Measurements from ENCODE around the gene LY6G5C.

The LY6G5C gene

DNA sequence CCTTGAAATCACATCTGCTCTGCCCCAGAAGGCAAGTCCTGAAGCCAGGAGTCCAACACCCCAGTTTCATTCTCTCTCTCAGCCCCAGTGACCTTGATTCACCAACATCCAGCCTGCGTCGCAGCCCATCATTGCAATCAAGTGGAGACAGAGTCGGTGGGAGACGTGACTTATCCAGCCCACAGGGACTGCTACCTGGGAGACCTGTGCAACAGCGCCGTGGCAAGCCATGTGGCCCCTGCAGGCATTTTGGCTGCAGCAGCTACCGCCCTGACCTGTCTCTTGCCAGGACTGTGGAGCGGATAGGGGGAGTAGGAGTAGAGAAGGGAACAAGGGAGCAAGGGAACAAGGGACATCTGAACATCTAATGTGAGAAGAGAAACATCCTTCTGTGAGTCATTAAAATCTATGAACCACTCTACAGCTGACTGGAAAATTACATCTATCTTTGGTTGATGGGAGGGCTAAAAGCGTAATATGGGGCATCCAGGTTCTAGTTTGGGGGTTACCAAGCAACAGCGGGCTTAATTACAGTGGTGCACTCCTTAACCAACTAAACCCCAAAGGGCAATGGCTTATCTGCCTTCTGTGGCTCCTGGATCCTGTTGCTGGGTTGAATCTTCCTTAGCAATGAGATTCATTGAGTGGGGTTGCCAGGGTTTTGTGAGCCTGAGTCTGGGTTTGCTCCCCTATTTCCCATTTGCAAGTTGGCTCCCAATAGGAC lies 36.8 kb upstream of the LY6G5C start:
- H2BK120ac ChIP-seq (ENCODE audit: low read depth, low read length): no peak overlapping the region
- H3K56ac ChIP-seq (ENCODE audit: low read length): no peak overlapping the region
- H4K8ac ChIP-seq (ENCODE audit: low read depth, low read length): no peak overlapping the region
- WGBS (ENCODE audit: extremely low coverage, insufficient coverage, low lambda C conversion rate): no CpG with 5 or more reads among the region's 10 CpGs
- no peak overlapping the region for H3K4me2 ChIP-seq (ENCODE audit: low read length)
- no peak overlapping the region for H3K18ac ChIP-seq (ENCODE audit: low read length)
- peak; percentile 85 for DNase-seq
- H3K79me1 ChIP-seq (ENCODE audit: low read length): no peaks in the 10 kb centered on the region
- H2BK15ac ChIP-seq (replicated peaks; ENCODE audit: low read depth): no peak overlapping the region
- no peak overlapping the region for H3K4me3 ChIP-seq (ENCODE audit: low read length)
- H3K36me3 ChIP-seq (ENCODE audit: control insufficient read depth, insufficient read depth, low read length): no peaks in the 10 kb centered on the region
- H3K4me1 ChIP-seq (ENCODE audit: control insufficient read depth, low read depth, low read length): peaks cover 18% of the 10 kb centered on the region
- no peak overlapping the region for H2AK5ac ChIP-seq (ENCODE audit: low read length)
- no peak overlapping the region for H3K27ac ChIP-seq (ENCODE audit: low read depth, low read length)
- no peak overlapping the region for H3K9ac ChIP-seq (ENCODE audit: low read length)
- no peak overlapping the region for H4K5ac ChIP-seq (ENCODE audit: low read length)
- no peak overlapping the region for H3K4ac ChIP-seq (ENCODE audit: low read depth, low read length)
- H3K79me2 ChIP-seq (ENCODE audit: control insufficient read depth, insufficient read depth, low read length): no peaks in the 10 kb centered on the region
- H3K23ac ChIP-seq (ENCODE audit: low read length): no peak overlapping the region
- no peaks in the 10 kb centered on the region for H3K27me3 ChIP-seq (ENCODE audit: insufficient read depth, low read length, poor library complexity)
- no peak overlapping the region for H2BK5ac ChIP-seq (ENCODE audit: low read length)

DNA sequence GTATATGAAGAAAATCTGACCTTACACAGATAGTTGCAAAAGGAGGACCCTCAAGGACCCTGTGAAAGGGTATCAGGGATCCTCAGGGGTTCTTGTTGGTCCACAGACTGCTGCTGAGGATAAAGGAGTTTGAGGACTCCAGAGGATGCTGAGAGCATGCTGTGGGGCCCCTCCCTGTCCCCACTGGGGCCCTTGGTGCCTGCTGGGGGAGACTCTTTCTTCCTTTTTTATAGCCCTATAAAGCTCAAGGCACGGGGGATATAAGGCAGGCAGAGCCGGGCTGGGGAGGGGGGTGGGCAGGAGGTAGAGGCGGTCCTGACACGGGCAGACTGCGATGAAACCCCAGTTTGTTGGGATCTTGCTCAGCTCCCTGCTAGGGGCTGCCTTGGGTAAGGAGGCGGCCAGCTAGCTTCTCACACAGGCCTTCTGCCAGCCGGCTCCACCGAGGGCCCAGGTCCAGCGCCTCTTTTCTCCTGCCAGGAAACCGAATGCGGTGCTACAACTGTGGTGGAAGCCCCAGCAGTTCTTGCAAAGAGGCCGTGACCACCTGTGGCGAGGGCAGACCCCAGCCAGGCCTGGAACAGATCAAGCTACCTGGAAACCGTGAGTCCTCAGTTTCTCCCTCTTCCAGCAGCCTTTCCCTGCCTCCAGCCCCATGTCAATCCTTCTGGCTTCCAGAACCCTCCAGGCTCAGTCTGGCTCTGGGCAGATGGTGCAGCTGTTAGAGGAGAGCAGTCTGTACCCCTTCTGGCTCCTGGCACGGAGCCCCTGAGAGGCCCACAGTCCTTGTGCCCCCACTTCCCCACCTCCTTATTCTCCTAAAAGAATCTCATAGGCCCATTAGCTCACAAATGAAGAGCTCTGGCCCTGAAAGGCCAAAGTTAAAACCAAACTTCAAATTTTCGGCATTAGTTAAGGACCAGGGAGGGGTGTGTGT lies 34.4 kb upstream of the LY6G5C start, which contains the start of gene LY6G6D:
Gene LY6G6D (plus strand): TSS at position 327 of the 937 bp plus-strand sequence. CDS start 8 bp downstream, at position 335.
- peak within 1 kb of the TSS; percentile 96 for H2BK5ac ChIP-seq (ENCODE audit: low read length)
- H3K18ac ChIP-seq (ENCODE audit: low read length): peak within 1 kb of the TSS; percentile 77
- no peaks in the 10 kb centered on the region for H3K79me2 ChIP-seq (ENCODE audit: control insufficient read depth, insufficient read depth, low read length)
- H3K56ac ChIP-seq (ENCODE audit: low read length): peak within 1 kb of the TSS; percentile 93
- peaks cover 23% of the 10 kb centered on the region for H3K4me1 ChIP-seq (ENCODE audit: control insufficient read depth, low read depth, low read length)
- H3K23ac ChIP-seq (ENCODE audit: low read length): peak within 1 kb of the TSS; percentile 98
- DNase-seq: no peak
- peak within 1 kb of the TSS; percentile 69 for H3K27ac ChIP-seq (ENCODE audit: low read depth, low read length)
- H2AK5ac ChIP-seq (ENCODE audit: low read length): peak within 1 kb of the TSS; percentile 56
- WGBS (ENCODE audit: extremely low coverage, insufficient coverage, low lambda C conversion rate): no CpG with 5 or more reads among the region's 16 CpGs
- no peak within 1 kb of the TSS for H3K4me3 ChIP-seq (ENCODE audit: low read length)
- no peaks in the 10 kb centered on the region for H3K36me3 ChIP-seq (ENCODE audit: control insufficient read depth, insufficient read depth, low read length)
- H4K5ac ChIP-seq (ENCODE audit: low read length): peak within 1 kb of the TSS; percentile 76
- H2BK15ac ChIP-seq (replicated peaks; ENCODE audit: low read depth): no peak within 1 kb of the TSS
- peak within 1 kb of the TSS; percentile 64 for H3K4ac ChIP-seq (ENCODE audit: low read depth, low read length)
- no peak within 1 kb of the TSS for H3K4me2 ChIP-seq (ENCODE audit: low read length)
- peak within 1 kb of the TSS; percentile 80 for H2BK120ac ChIP-seq (ENCODE audit: low read depth, low read length)
- peak within 1 kb of the TSS; percentile 62 for H3K9ac ChIP-seq (ENCODE audit: low read length)
- no peaks in the 10 kb centered on the region for H3K27me3 ChIP-seq (ENCODE audit: insufficient read depth, low read length, poor library complexity)
- H3K79me1 ChIP-seq (ENCODE audit: low read length): no peaks in the 10 kb centered on the region
- no peak within 1 kb of the TSS for H4K8ac ChIP-seq (ENCODE audit: low read depth, low read length)

DNA sequence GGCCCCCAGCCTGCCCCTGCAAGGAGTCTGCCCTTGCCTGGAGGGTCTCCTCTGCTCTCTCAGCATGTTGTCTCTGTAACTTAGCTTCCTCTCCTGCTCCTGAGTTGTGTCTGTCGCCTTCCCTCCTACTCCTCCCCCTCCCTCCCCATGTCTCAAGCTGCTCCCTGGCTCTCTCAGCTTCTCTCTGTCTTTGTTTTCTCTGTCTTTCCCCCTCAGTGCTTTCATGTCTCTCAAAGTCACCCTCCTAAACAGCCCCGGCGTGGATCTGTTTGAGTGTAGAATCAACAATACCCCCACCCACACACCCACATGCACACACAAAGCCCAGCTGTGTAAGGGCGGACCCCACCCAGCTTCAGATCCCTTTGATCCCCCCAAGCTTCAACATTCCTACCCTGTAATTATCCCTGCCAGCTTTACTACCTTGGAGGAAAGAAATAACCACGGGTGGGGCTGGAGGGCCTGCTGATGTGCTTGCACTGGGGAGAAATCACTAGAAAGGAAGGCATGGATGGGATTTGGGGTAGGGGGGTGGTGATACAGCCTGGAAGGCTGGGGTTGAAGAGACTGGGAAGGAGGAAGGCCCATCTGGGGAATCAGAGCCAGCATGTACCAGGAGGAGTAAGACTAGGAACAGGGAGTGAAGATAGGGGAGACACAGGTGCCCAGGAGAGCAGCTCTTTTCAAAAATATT lies 33.3 kb upstream of the LY6G5C start:
- peak overlapping the region; percentile 69 for H3K27ac ChIP-seq (ENCODE audit: low read depth, low read length)
- H3K4me2 ChIP-seq (ENCODE audit: low read length): no peak overlapping the region
- no peaks in the 10 kb centered on the region for H3K79me2 ChIP-seq (ENCODE audit: control insufficient read depth, insufficient read depth, low read length)
- H3K4me3 ChIP-seq (ENCODE audit: low read length): no peak overlapping the region
- no peaks in the 10 kb centered on the region for H3K27me3 ChIP-seq (ENCODE audit: insufficient read depth, low read length, poor library complexity)
- no CpG with 5 or more reads among the region's 5 CpGs for WGBS (ENCODE audit: extremely low coverage, insufficient coverage, low lambda C conversion rate)
- no peak overlapping the region for H4K8ac ChIP-seq (ENCODE audit: low read depth, low read length)
- peaks cover 23% of the 10 kb centered on the region for H3K4me1 ChIP-seq (ENCODE audit: control insufficient read depth, low read depth, low read length)
- no peaks in the 10 kb centered on the region for H3K79me1 ChIP-seq (ENCODE audit: low read length)
- H4K5ac ChIP-seq (ENCODE audit: low read length): peak overlapping the region; percentile 76
- H2BK5ac ChIP-seq (ENCODE audit: low read length): peak overlapping the region; percentile 96
- peak; percentile 87 for DNase-seq
- no peak overlapping the region for H2AK5ac ChIP-seq (ENCODE audit: low read length)
- peak overlapping the region; percentile 92 for H3K18ac ChIP-seq (ENCODE audit: low read length)
- H3K4ac ChIP-seq (ENCODE audit: low read depth, low read length): peak overlapping the region; percentile 64
- H3K56ac ChIP-seq (ENCODE audit: low read length): peak overlapping the region; percentile 93
- H3K9ac ChIP-seq (ENCODE audit: low read length): peak overlapping the region; percentile 62
- no peaks in the 10 kb centered on the region for H3K36me3 ChIP-seq (ENCODE audit: control insufficient read depth, insufficient read depth, low read length)
- H3K23ac ChIP-seq (ENCODE audit: low read length): peak overlapping the region; percentile 98
- peak overlapping the region; percentile 8 for H2BK120ac ChIP-seq (ENCODE audit: low read depth, low read length)
- H2BK15ac ChIP-seq (replicated peaks; ENCODE audit: low read depth): no peak overlapping the region

DNA sequence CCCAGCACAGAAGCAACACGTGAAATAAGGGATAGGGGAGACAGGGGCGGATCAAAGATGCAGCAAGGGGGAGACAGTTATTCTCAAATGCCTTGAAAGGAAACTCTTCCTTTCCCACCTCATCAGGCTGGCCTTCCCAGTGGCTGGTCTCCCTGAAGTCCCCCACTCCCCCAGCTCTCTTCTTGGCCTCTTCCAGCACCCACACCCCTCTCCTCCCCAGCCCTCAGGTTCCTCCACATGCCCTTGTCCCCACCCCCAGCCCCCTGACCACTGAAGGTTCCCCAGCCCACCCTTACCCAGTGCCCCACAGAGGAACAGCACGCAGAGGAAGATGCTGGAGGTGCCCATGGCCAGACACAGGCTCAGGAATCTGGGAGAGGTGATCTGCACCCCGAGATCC lies 32.6 kb upstream of the LY6G5C start:
- H3K4ac ChIP-seq (ENCODE audit: low read depth, low read length): peak overlapping the region; percentile 81
- H2BK15ac ChIP-seq (replicated peaks; ENCODE audit: low read depth): peak overlapping the region; percentile 37
- H3K27ac ChIP-seq (ENCODE audit: low read depth, low read length): peak overlapping the region; percentile 69
- peak overlapping the region; percentile 51 for H2AK5ac ChIP-seq (ENCODE audit: low read length)
- peak overlapping the region; percentile 79 for H4K8ac ChIP-seq (ENCODE audit: low read depth, low read length)
- DNase-seq: no peak
- H3K4me2 ChIP-seq (ENCODE audit: low read length): no peak overlapping the region
- no peaks in the 10 kb centered on the region for H3K79me2 ChIP-seq (ENCODE audit: control insufficient read depth, insufficient read depth, low read length)
- peaks cover 21% of the 10 kb centered on the region for H3K4me1 ChIP-seq (ENCODE audit: control insufficient read depth, low read depth, low read length)
- WGBS (ENCODE audit: extremely low coverage, insufficient coverage, low lambda C conversion rate): no CpG with 5 or more reads among the region's 4 CpGs
- H3K56ac ChIP-seq (ENCODE audit: low read length): peak overlapping the region; percentile 93
- H3K4me3 ChIP-seq (ENCODE audit: low read length): no peak overlapping the region
- peak overlapping the region; percentile 96 for H2BK5ac ChIP-seq (ENCODE audit: low read length)
- H3K9ac ChIP-seq (ENCODE audit: low read length): peak overlapping the region; percentile 62
- no peak overlapping the region for H3K23ac ChIP-seq (ENCODE audit: low read length)
- H2BK120ac ChIP-seq (ENCODE audit: low read depth, low read length): peak overlapping the region; percentile 73
- no peaks in the 10 kb centered on the region for H3K27me3 ChIP-seq (ENCODE audit: insufficient read depth, low read length, poor library complexity)
- H3K36me3 ChIP-seq (ENCODE audit: control insufficient read depth, insufficient read depth, low read length): no peaks in the 10 kb centered on the region
- no peak overlapping the region for H4K5ac ChIP-seq (ENCODE audit: low read length)
- H3K18ac ChIP-seq (ENCODE audit: low read length): peak overlapping the region; percentile 92
- H3K79me1 ChIP-seq (ENCODE audit: low read length): no peaks in the 10 kb centered on the region

DNA sequence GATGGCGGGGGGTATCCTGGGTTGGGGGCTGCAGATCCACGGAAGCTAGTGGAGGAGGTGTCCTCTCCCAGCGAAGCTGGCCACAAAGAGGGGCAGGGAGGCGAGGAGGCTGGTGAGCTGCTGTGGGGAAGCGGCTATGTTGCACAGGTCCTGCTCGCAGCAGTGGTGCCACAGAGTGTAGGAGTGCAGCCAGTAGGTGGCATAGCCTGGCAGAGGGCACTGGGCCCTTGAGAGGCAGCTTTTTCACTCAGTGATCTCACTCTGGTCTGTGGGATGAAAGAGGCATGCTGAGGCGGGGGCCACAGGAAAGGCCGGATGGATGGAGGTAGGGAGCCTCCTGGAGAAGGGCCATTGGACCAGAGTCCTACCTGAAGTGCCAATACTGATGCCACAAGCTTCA lies 31.4 kb upstream of the LY6G5C start:
- peaks cover 18% of the 10 kb centered on the region for H3K4me1 ChIP-seq (ENCODE audit: control insufficient read depth, low read depth, low read length)
- no peak overlapping the region for H3K4me3 ChIP-seq (ENCODE audit: low read length)
- H2BK15ac ChIP-seq (replicated peaks; ENCODE audit: low read depth): no peak overlapping the region
- no peaks in the 10 kb centered on the region for H3K79me2 ChIP-seq (ENCODE audit: control insufficient read depth, insufficient read depth, low read length)
- H2BK120ac ChIP-seq (ENCODE audit: low read depth, low read length): no peak overlapping the region
- no peak overlapping the region for H3K18ac ChIP-seq (ENCODE audit: low read length)
- no peaks in the 10 kb centered on the region for H3K79me1 ChIP-seq (ENCODE audit: low read length)
- no CpG with 5 or more reads among the region's 8 CpGs for WGBS (ENCODE audit: extremely low coverage, insufficient coverage, low lambda C conversion rate)
- H4K5ac ChIP-seq (ENCODE audit: low read length): no peak overlapping the region
- H3K56ac ChIP-seq (ENCODE audit: low read length): peak overlapping the region; percentile 62
- H3K27ac ChIP-seq (ENCODE audit: low read depth, low read length): no peak overlapping the region
- H3K4me2 ChIP-seq (ENCODE audit: low read length): no peak overlapping the region
- no peak overlapping the region for H3K9ac ChIP-seq (ENCODE audit: low read length)
- H2AK5ac ChIP-seq (ENCODE audit: low read length): peak overlapping the region; percentile 15
- no peak overlapping the region for H3K4ac ChIP-seq (ENCODE audit: low read depth, low read length)
- no peak overlapping the region for H2BK5ac ChIP-seq (ENCODE audit: low read length)
- DNase-seq: no peak
- no peaks in the 10 kb centered on the region for H3K36me3 ChIP-seq (ENCODE audit: control insufficient read depth, insufficient read depth, low read length)
- H3K23ac ChIP-seq (ENCODE audit: low read length): no peak overlapping the region
- H3K27me3 ChIP-seq (ENCODE audit: insufficient read depth, low read length, poor library complexity): no peaks in the 10 kb centered on the region
- no peak overlapping the region for H4K8ac ChIP-seq (ENCODE audit: low read depth, low read length)
